Activated CD4-positive, alpha-beta T cell treated with anti-CD3 and anti-CD28 coated beads, Interleukin-2, Interleukin-6, amounts not matched to agents 100 ng/mL and 50 ng/mL, durations not matched to agents 16 hours and 8 hours (primary cell): Measurements from ENCODE around the gene ENAM.
"Not testable (repeated sequence)": the region's sequence is repeated elsewhere in the genome, so short reads cannot be mapped to it uniquely, and the experiment has no call there.

ENCODE experiments used
- DNase-seq: peaks from one replicate; pipeline ENCODE4 v3.0.0-alpha.2; 2020

Gene ENAM

DNA sequence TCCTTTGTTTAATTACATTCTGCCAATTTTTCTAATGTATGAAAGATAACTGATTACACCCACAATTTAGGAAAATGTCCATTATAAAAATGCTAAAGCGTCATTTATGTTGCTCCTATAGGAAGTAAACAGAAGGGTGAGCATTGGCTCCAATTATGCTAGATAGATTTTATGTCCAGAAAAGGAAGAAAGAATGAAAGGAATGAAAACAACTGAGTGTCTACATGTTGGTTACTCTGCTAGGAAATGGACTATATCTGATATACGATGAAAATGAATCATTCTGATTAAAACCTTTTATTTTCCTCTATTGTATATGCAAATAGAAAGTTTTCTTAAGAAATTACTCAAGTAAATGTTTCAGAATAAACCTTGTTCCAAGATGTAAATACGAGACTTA is 1.6 kb downstream of the ENAM start:
- no peak for DNase-seq

DNA sequence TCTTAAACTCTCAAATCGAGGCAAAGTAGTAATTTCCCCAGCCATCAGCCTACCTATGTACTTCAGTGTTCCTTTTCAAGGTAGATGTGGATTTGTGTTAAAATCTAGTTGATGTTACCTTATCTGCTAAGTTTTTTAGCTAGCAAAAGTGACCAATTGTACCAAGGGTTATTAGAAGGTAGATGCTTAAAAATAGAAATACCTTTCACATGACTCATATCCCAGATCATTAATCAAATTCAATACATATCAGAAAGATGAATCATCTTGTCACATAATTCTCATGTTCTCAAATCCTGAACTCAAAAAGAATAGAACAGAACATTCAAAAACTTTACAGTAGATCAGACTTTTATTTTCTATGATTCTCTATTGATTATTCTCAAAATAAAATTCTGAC is 3.5 kb downstream of the ENAM start:
- no peak for DNase-seq

DNA sequence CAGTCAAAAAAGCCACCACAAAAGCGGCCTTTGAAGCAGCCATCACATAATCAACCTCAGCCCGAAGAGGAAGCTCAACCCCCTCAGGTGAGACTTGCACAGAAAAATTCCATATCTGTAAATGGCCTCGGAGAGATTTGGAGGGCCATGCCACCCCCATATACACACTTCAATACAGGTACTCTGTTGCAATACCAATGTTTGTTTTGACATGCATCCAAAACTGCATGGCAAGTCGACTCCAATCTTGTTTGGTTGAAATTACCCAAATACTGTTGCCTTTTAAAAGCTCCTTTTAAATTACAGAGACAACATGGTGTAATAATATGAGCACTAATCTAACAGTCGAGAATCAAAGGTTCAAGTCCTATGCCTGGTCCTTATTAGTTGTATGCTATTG is 5.9 kb downstream of the ENAM start:
- DNase-seq: no peak

DNA sequence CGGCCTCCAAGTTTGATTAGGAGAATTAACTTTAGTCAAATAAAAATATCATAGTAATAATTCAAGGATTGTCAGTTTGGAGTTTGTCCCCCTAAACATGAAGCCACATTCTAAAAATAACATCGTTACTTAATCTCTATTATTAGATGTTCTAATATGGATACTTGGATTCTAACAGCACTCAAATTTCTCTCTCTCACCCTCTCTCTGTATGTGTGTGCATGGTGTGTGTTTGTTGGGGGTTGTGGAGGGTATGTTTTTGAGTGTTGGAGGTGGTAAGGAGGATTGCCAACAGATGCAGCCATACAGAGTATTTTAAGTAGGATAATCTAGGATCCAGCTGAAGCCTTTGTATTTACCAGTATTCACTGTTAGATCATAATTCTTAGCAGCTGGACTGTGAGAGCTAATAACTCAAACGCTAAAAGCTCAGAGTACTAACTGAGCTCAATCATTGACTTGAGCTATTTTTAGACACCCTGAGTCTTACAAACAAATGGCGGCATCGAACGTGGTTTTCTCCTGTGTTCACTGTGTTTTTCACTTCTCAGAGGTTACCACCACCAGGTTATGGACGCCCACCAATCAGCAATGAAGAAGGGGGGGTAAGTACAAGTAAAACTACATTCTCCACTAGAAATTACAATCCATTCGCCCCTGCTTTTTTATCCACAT is 8.8 kb downstream of the ENAM start:
- DNase-seq: no peak

DNA sequence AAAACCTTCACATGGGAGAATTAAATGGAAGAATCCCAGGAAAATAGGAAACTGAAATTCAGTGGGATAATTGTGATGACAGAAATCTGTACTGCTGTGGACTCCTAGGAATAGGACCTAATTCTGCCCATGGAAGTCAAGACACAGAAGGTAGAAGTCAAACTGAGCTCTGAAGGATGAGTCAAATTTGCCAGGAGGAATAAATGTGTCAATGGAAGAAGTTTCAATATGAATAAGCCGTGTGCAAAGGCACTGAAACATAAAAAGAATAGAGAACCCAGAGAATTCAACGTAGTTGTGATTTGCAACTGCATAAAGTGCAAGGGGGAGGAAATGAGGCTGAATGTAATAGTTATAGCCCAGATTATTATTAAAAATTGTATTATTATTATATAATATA is 11.6 kb downstream of the ENAM start:
- peak; percentile 38 for DNase-seq

DNA sequence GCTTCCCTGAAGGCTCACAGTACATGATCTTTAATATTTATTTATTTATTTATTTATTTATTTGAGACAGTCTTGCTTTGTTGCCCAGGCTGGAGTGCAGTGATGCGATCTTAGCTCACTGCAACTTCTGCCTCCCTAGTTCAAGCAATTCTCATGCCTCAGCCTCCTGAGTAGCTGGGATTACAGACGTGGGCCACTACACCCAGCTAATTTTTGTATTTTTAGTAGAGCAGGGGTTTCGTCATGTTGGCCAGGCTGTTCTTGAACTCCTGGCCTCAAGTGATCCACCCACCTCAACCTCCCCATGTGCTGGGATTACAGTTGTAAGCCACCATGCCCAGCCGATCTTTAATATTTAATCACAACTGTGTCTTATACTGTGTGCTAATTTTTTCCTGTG is 22.2 kb downstream of the ENAM start:
- DNase-seq: not testable (repeated sequence)

DNA sequence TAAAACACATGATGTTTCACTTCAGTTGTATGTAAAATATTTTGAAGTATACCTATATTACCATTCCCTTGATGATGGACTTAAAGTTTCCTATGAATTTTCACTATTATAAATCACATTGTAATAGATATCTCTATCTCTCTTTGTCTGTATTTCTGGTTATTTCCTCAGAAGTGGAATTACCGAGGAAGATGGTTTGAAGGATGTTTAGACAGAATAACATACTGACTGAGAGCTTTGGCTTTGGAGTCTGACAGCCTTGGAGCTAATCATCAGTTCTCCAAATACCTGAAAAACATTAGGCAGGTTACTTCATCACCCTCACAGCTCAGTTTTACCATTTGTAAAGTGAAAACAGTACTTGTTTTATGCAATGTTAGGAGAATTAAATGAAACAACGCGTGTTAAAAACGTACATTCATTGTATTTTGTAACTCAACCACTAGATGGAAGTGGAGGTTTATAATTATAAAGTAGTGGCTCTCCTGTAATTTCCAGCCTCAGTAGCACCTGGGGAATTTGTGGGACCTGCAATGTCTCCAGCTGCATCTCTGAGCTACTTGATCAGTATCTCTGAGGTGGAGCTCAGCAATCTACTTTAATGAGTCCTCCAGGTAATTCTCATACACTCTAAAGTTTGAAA is 23.4 kb downstream of the ENAM start:
- peak; percentile 34 for DNase-seq

DNA sequence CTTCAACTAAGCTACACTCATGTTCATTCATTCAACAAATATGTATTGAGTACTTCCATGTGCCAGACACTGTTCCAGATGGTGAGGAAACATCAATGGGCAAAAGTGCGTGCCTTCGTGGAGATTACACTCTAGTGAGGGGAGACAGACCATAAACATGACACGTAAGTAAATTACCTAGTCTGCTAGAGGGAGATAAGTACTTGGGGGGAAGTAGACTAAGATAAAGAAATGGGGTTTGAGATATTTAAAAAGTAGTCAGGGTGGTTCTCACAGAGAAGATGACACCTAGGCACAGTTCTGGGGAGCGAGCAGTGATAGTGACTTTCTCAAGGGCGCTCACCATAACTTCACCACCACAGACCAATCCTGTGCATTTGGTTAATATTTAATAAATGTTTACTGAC is 26.1 kb downstream of the ENAM start:
- DNase-seq: no peak

DNA sequence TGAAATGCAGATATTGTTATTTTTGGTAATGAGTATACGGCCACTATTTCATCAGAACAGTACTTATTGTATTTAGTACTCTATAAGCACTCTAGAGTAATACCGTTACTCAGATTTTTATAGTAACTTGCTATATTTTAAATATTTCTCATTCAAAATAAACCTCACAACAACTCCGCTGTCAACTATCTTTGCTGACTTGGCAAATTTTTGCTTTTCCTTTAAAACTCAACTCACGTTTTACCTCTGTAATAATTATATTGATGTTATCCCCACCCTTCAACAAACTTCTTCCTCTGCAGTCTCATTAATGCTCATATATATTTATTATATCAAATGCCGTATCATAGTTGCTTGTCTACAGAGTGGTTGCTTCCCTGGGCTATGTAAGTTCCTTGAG is 28.8 kb downstream of the ENAM start:
- no peak for DNase-seq

DNA sequence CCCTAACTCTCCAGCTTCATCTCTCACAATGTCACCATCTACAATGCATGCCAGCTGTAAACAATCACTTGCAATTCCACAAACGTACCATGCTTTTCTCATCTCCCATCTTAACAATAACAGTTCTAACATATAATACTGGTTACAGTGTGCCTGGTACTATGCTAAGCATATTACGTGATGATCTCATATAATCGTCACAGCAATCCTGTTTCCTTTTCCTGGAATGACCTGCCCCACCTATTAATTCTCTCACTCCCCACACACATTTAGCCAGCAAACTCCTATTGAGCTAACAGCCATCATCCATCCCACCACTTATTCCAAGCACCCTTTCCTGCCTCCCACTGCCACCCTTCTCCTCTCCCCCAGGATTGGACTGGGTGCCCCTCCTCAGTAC is 29.9 kb downstream of the ENAM start:
- DNase-seq: no peak

DNA sequence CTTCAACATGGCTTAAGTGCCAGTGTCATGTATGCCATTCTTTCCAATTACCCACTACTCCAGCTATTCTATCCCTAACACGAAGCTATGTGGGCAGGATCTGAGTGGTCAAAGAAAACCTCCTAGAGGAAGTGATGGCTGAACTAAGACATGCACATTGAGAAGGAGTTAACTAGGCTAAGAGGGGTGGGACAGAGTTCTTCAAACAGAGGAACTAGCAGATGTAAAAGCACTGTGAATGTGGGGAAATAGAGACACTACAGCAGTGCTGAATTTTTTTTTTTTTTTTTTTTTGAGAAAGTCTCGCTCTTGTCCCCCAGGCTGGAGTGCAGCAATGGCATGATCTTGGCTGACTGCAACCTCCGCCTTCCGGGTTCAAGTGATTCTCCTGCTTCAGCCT is 31.6 kb downstream of the ENAM start:
- DNase-seq: no peak

DNA sequence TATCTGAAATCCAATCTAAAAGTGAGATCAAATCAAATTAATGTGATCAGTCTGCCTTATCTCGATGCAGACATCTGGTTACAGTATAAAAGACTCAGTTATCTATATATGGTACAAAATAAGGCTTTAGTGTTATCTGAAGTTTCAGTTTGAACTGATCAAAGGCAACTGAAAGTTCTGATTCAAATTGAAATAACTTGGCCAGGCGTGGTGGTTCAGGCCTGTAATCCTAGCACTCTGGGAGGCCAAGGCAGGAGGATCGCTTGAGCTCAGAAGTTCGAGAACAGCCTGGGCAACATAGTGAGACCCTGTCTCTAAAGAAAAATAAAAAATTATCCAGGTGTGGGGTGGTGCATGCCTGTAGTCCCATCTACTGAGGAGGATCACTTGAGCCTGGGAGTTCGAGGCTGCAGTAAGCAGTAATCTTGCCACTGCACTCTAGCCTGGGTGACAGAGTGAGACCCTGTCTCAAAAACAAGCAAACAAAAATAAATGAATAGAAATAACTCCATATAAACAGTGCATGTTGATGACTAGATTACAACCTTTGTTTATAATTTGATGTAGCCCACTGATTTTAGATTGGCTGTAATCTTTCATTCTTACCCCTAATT is 32.9 kb downstream of the ENAM start:
- DNase-seq: peak; percentile 68

DNA sequence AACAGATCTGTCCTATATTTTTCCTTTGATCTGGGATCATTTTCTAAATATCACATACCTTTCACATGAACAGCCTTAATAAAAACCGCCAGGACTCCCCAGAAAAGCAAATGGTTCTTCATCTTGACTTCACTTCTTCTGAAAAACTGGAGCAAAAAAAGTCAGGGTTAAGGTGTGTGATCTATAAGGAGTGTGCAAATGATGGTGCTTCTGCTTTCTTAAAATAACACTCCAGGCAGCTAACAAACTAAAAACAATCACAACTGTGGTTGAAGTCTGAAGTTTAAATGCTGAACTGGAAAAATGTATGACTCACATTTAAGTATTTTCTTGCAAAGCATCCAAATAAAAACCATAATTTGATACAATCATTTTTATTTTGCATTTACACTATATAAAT is 37.8 kb downstream of the ENAM start, which contains the start of gene JCHAIN:
Gene JCHAIN, minus strand, starts transcription at position 140 of the 400 bp plus-strand sequence. Its CDS starts 18 bp downstream, at position 122.
- DNase-seq: no peak

DNA sequence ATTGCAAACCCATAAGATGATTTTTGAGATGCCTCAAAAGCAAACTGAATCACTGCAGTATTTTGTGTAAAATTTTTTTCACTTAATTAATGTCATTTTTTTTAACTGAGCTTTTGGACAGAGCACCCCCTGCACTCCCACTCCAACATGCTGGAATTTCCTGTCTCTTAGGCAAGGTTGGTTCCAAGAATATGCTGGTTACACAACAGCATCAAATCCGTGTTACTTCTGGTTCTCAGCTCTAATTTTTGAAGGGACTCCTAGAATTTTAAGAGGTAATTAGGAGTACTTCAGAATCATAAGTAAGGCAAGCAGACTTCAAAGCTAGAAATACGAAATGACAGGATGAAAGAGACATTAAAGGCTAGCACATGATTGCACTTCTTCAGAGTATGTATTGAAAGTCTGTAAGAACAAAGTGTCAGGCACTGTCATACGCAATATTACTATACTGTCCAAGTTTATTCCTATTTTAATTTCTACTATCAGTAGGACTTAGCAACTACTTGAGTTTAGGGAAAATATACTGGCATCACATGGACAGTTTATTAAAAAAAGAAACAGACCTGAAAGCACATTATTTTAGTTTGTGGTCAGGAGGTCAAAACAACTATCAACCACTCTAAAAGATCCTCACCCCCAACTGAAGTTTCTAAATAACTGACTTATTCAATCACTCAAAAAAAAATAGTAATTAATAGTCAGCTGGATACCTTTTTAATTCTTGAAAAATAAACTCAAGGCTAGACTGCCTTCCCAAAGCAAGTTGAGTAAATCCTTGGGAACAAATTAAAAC is 39.4 kb downstream of the ENAM start:
- no peak for DNase-seq

DNA sequence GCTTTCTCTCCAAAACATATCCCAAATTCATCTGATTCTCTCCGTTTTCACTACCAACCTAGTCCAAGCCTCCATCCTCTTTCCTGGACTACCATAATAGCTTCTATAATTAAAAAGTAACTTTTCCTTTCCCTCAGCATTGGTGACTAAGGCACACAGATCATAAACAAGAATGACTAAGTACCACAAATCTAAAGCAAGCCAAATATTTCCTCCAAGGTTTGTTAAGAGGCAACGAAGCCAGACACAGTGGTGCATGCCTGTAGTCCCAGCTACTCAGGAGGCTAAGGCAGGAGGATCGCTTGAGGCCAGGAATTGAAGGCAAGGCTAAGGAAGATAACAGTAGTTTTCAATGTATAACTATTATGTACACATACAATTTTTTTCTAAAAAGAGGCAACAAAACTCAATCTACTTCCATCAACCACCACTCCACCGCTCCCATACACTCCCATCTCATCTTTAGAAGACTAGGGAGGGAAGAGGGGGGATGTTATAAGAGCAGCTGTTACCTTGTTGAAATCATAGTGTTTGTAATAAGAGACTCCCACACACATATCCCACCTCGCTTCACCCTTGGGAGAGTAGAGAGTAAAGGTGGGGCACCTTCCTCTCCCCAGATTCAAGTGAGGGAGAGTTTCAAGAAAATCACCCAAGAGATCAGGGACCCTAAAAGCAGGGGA is 41.9 kb downstream of the ENAM start:
- DNase-seq: no peak

DNA sequence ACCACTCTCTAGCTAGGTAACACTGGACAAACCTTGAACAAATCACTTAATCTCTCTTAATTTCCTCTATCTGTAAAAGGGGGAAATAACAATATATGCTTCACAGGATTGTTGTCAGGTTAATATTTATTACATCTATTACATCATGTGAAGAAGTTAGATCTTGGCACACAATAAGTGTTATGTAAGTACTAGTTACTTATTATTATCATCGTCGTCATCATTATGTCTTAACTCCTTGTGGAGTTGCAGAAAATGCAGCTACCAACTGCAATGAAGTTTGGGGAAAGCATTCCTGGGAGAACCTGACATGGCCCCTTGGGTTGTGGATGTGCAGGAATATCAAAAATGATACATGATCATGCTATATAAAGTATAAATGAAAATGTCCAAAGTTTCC is 42.5 kb downstream of the ENAM start:
- no peak for DNase-seq

DNA sequence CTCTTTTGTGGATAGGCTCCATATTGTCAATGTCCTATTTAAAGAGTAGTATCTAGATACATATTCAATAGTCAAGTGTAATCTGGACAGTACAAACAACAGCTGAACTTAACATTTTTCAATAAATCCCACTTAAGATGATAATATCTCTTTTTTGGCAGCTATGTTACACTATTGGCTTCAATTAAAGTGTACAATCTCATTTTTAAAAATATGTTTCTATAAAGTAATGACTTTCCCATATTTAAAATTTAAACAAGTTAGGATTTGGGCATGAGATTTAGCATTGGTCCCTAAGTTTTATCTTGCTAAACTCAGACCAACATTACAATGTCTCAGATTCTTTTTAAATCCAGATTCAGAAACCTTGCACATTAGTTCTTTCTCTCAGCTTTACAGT is 45.6 kb downstream of the ENAM start:
- no peak for DNase-seq

DNA sequence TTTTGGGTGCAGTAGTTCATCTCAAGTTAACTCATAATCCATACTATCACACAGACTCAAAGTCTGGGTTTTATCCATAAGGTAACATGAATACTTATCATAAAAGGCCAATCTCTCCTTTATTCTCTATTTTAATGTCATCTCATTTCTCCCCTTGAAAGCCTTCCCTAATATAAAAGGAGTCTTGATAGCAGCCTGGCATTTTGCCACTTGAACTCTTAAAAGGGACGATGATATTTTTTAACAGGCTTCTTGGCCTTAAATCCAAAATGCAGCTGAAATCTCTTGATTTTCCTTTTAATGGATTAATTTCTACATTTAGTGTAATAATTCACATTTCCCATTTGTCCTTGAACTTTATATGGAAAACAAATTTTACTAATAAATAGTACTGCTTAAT is 46.2 kb downstream of the ENAM start:
- no peak for DNase-seq

DNA sequence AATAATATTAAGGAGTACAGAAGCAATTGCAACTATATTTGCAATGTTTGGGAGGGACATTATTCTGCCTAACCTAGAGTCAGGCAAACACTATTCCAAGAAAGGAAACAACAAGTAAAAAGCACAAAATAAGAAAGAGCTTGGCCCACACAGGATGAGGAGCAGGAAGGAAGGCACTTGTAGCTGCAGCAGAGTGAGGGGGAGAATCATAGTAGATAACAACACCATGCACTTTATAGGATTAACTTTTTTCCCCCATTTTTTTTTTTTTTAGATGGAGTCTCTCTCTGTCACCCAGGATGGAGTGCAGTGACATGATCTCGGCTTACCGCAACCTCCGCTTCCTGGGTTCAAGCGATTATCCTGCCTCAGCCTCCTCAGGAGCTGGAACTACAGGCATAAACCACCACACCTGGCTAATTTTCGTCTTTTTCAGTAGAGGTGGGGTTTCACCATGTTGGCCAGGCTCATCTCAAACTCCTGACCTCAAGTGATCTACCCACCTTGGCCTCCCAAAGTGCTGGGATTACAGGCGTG is 48.1 kb downstream of the ENAM start:
- DNase-seq: no peak

DNA sequence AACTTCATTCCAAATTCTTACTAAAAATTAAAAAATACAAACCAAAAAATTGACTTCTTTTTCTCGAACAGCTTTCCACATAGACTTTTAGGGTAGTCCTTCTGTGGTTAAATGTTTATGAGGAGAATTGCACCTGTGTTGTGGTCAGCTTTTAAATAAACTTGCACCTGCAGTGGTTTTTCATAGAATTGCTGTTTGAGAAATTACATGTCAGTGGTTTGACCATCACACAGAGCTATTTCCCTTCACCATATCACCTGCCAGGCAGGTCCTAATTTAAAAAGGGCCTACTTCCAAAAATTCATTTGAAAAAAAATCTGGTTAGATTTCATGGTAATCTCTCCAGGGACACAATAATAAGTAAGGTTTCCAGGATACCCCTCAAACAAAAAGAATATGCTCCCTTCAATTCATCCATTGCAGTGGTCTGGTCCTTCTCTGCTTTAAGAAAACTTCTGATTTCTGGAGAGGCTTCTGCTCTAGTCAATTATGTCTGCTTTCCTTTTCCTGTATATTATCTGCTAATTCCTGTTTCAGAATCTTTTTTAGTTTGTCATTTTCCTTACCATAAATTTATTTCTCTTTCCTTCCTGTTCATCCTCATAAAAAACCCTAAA is 49.9 kb downstream of the ENAM start:
- DNase-seq: no peak

DNA sequence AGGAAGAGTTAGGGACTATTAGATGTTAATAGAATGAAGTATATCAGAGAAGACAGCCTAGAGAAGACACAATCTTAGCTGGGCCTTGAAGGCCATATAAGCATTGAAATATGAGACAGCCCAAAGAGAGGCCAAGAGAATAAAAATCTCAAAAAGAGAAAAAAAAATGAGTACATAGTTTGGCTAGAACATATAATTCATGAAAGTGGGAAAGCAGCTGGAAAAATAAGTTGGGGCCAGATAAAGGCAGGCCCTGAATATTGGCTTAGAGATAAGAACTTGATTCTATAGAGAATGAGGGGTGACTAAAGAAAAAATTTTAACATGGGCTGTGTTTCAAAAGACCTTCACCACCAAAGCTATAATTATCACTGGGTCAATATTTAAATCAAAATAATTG is 52.4 kb downstream of the ENAM start:
- DNase-seq: no peak

DNA sequence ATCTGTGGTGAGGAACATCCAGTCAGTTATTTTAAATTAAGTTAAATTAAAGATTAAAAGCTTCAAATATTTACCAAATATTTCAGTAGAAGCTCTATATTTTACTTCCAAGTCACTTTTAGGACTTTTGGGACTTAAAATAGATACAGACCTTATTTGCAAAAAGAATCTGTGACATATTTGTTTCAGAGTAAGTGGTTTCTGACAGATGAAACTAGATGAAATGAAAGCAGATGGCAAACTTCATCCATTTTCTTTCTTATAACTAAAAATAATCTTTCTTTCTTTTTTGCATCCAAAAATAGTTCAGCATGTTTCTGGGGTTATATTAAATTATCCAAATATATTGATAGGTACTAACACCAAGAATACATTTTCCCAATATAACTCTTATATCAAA is 53.2 kb downstream of the ENAM start:
- DNase-seq: no peak
